GM18507 (cell line): ENCODE results near the gene STK10.

Source experiments
- DNase-seq: peaks from one replicate; pipeline ENCODE4 v3.0.0; 2011; ENCODE audit warnings: low read depth; ENCODE audit not compliant: insufficient read length; ENCODE audit errors: extremely low spot score
- FAIRE-seq: peaks from 2 replicates; lab custom pipeline; 2011; peaks lifted over from hg19 to GRCh38; lab: Jason Lieb, UNC

Gene STK10

DNA sequence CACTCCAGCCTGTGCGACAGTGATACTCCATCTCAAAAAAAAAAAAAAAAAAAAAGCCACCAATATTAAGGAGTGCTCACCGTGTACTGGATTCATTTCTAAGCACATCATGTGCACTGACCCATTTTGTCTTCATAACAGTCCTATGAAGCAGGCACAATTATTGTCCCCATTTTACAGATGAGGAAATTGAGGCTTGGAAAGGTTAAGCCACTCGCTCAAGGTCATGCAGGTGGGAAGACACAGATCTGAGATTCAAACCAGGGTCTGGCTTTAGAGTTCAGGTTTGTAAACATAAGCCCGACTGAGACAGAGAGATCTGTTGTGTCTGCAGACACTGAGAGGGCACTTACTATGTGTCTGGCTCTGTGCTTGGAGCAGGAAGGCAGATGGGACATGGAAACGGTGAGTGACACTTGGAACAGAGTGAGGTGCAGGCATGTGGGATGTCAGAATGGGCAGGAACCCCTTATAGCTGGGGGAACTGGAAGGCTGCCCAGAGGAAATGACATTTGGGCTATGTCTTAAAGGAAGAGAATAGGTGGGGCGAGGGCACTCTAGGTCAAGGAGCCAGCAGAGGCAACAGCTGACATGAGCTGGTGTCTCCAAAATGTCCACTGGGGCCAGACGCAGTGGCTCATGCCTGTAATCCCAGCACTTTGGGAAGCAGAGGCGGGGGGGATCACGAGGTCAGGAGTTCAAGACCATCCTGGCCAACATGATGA is 69.9 kb downstream of the STK10 start:
- DNase-seq (no peak), FAIRE-seq (no peak)

DNA sequence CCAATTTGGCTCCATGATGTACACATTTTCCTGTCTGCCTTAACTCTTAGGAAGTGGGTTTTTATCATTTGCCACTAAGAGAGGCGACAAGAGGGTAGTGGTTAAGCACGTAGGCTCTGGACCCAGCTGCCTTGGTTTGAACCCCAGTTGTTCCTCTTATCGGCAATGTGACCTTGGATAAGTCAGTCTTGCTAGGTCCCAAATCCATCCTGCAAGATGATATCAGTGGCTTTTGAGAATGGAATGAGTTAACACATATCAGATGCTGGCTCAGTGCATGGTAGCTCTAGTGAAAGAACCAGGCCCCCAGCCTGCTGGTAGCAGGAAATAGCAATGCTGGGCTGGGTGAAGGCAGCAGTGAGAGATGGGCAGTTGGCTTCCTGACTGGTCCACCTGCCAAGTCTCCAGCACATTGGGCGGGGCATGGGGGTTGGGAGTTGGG is 72.5 kb downstream of the STK10 start:
- FAIRE-seq = no peak
- no peak for DNase-seq

DNA sequence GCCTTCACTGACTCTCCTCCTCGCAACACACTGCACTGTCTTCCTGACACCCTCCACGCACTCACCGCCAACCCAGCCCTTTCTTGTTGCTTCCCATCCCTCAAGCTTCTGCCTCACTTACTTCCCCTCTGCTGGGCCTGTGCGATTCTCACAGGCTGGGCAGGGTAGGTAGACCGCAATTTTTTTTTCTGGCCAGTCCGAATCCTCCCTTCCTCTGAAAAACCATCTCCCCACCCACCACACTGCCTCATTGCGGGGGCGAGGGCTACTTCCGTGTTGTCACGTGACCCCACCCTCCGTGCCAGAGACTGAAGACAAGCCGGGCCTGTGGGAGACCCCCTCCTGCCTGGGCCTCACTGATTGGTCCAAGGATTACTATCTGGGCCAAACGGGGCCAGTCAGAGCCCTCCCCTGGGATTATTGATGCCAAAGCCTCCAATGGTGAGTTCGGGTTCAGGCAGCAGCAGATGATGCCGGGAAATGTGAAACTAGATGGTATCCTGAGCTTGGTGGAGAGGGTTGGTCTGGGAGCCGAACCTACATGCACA is 73.1 kb downstream of the STK10 start:
- FAIRE-seq = peak; percentile 98
- peak; percentile 82 for DNase-seq

DNA sequence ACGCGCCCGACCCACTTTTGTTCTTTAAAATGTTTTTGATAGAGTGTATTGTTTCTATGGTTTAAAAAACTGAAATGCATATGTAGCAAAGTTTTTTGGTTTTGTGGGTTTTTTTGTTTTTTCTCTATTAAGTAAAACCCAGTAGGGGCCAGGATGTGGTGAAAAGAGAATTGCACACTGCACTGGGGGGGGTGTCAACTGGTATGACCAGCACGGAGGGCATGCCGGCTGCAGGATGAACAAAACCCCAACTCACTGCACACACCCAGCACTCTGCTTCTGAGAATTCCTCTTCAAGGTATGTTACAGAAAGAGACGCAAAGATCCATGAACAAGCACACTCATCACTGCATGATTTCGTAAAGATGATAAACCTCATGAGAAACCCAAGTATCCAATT is 75.0 kb downstream of the STK10 start:
- no peak for DNase-seq
- FAIRE-seq = peak; percentile 86

DNA sequence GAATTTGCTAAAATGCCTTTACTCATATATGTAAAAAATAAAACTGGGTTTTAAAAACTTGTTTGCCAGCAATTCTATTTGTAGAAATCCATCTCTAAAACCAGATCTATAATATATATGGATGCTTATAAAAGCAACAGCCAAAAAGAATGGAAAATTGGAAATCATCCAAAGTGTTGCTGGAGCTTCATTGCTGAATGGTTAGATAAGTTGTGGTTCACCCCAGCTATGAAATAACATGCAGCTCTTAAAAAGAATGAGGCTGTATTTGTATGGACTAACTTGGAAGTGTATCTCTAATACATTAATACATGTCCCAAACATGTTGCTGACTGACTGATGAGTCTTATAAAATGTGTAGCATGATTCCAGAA is 76.2 kb downstream of the STK10 start:
- FAIRE-seq (no peak), DNase-seq (no peak)

DNA sequence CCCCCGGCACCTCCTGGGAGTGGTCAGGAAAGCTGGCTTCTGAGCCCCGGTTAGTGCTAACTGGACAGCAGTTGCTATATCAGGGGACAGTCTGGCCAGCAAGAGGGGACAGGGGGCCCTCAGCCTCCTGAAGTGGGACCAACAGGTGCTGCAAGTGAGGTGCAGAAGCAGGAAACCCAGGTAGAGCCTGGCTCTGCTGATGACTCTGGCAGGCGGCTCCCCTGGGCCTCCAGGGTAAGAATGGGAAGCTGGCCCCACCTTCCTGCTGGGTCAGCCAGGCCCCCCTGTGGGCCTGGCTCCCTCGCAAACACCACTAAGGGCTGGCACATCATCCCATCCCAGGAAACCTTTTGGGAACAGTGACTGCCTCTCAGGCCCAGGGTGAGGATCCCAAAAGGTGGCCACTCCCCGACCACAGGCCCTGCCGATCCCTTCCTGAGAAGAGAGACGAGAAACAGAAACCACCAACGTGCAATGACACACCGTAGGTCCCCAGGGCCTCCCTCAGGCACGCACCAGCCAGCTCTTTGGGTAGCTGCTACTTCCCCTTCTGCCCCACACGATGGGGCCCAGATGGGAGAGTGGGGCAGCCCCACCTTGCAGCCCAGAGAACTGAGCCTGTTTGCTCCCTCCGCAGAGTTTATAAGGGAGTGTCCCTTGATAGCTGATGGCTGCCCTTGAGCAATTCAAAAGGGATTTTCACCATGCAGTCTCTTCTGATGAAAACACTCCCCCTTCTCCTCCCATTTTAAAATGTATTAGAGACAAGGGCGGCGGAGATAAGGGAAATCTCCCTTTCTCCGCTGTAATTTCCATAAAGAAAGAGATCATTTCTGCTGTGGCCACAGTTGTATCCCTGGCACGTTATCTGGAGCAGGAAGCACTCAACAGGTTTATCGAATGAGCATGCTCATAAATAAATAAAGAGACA is 76.8 kb downstream of the STK10 start:
- FAIRE-seq = peak; percentile 99
- DNase-seq = peak; percentile 71

DNA sequence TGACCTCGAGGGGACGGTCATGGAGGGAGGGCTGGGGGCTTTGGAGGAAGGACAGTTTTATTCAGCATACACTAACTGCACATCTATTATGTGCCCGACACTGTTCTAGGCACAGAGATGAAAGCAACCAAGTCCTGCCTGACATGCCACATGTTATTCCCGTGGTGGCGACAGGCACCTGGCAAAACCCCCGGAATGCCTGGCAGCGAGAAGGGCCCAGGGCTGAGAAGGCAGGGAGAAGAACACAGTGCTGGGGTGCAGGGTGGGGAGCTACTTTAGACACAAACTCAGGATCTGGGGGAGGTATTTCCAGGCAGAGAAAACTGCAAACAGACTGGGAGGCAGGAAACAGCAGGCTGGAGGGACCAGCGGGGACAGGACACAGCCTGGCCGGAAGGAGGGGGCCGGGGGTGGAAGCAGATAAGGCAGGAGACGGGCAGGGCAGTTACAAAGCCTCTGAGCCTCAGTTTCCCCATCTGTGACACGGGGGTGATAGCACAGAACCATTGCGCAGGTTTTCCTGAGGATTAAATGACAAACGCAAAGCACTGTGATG is 77.7 kb downstream of the STK10 start:
- FAIRE-seq (no peak), DNase-seq (no peak)

DNA sequence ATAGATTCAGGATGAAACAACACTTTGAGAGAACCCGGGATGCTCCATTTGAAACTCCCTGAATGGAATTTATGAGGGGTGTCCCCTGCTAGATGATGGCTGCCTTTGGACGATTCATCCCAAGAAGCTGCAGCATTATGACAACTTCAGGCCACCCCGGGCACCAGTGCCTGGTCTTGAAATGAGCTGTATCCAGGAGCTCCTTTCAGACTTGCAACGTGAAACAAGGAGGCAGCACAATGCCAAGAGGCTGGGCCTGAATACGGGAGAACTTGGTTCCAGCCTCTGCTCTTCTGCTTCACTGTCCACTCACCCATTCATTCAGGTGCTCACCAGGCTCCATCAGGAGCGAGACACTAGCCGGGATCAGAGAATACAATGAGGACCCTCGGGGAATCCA is 78.3 kb downstream of the STK10 start:
- no peak for FAIRE-seq

DNA sequence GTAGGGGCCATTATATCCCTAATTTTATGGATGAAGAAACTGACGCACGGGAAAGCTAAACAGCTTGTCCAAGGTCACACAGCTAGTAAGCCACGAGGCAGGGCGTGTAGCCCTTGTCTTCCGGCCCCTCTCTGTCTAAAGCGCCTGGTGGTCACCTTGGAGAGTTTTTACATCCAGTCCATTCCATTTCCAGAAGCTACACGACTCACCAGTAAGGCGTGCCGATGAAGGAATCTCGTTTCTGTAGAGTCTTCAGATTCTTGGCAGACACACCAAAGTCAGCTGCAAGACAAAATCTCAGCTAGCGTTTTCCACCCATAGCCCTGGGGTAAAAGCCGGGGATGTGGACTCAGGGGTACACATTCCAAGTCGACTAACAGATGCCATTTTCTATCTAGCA is 80.5 kb downstream of the STK10 start:
- FAIRE-seq (no peak), DNase-seq (no peak)

More for the DNA sequence above, 78.3 kb downstream of the STK10 start:
- no peak for DNase-seq

DNA sequence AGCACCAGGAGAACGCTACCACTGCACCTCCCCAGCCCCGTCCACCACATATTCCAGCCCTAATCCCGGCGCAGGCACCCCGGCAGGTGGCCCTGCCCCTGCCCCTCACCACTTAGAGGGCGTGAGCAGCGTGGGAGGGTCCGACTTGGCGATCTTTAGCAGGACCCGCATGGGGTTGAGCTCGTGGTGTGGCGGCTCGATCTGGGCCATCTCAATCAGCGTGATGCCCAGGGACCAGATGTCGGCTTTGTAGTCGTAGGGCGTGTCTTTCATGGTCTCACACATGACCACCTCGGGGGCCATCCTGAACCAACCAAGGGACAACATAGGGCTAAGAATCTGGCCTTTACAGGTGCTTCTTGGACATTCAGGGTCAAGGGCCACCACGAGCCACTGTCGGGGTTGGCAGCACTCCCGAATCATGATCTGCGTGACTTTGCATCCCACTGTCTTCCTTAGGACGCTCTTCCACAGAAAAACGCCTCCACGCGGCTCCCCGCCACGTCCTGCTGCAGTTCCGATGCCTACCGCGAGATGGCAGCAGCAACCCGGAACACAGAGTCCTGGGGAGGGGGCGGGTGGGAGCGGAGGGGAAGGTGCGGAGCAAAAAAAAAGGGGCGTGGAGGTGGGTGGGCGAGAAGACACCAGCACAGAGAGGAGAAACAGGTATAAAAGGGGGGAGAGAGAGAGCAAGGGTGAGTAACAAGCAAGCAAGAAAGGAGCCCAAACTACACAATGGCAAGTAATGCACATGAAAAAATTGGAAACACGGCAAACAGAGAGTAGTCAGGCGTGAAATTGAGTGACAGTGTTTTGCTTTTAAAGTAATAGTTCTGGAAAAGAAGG is 81.3 kb downstream of the STK10 start:
- FAIRE-seq (peak; percentile 68), DNase-seq (peak; percentile 12)

DNA sequence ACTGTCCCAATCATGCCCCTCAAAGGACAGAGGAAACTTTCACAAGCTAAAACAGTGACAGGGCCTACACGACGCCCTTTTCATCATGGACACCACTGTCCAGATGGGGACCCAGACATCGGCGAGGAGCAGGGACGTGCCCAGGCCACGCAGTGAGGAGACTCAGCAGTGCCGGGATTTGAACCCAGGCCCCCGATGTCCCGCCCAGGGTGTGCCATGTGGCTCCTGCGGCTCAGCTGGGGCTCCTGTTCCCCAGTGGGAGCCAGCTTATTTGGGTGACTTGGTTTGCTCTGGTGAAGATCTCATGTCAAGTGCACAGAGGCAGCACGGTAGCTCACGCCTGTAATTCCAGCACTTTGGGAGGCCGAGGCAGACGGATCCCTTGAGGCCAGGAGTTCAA is 82.2 kb downstream of the STK10 start:
- no peak for FAIRE-seq
- no peak for DNase-seq

DNA sequence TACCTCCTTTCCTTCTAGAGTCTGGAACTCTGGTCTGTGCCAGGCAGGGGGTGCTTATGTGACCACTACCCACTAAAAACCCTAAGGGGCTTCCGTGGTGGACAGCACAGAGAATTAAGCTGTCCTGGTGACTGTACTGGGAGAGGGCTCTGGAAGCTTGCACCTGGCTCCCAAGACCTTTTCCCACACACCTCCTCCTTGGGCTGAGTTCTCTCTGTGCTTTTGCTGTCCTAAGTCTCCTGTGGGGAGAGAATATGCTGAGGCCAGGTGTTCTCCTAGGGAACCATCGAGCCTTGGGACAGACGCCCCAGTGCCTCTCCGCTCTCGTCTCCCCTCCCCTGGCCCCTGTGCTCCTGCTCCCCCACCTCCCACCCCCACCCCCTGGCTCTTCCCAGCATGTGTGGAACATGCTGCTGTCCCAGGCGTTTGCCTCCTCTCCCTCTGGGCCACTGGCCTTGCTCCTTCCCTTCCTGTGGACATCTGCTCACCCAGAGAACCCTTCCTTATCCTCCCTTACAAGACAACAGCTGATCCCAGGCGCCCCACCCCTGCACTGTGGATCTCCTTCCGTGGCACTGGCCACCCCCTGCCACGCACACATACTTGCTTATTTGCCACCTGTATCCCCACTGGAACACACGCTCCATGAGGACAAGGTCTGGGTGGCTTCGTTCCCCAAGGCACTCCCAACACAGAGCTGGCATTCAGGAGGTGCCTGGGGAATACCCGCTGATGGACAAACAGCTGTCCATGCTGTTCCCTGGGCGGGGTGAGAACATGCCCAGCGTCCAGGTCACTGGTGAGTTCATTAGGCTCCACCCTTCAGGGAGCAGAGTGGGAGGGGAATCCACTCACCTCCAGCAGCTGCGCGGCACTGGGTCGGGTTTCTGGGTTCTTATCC is 83.0 kb downstream of the STK10 start:
- FAIRE-seq (no peak), DNase-seq (no peak)

DNA sequence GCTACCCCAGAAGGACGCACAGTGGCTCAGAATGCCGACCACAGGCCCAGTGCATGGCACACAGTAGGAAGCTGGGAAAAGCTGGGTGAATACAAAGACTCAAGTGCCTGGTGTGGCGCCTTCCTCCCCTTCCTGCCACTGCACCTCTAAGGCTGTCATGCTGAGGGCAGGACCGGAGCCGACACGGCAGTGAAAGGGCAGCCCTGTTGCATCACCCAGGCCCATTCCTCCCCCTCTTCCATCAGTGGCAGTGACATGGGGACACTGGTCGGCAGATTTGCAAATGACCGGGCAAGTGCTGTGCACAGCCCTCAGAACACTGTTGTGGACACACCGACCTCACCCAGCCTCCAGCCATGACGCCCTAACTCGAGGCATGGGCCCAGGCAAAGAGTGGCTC is 84.0 kb downstream of the STK10 start:
- FAIRE-seq (no peak), DNase-seq (no peak)

DNA sequence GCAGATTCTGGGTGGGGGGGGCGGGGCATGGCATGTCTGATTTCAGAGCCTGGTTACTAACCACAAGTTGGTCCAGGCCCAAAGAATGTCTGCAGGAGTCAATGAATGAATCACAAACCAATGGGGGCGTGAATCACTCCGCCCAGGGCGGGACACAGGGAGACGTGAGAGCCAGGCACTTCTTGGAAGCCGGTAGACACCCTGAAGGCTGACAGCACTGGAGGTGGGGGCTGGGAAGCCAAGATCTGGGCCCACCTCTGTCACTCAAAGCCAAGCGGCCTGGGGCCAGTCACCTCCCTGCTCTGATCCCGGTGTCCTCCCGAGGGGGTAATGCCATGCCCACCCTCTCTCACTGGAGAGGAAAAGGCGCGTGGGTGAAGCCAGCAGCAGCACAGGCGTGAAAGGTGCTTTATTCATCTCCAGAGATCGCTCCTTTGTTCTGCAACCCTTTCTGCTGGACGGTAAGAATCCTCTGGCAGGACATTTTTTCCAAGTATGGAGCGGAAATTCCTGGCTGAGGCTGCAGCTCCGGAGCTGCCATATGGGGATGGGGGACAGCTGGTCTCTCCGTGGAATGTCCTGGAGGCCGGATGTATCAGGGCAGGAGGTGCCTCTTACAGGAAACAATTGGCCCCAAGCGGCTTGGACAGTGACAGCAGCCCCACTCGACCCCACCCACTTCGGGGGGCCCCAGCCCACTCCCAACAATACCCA is 85.0 kb downstream of the STK10 start:
- DNase-seq = no peak
- no peak for FAIRE-seq

DNA sequence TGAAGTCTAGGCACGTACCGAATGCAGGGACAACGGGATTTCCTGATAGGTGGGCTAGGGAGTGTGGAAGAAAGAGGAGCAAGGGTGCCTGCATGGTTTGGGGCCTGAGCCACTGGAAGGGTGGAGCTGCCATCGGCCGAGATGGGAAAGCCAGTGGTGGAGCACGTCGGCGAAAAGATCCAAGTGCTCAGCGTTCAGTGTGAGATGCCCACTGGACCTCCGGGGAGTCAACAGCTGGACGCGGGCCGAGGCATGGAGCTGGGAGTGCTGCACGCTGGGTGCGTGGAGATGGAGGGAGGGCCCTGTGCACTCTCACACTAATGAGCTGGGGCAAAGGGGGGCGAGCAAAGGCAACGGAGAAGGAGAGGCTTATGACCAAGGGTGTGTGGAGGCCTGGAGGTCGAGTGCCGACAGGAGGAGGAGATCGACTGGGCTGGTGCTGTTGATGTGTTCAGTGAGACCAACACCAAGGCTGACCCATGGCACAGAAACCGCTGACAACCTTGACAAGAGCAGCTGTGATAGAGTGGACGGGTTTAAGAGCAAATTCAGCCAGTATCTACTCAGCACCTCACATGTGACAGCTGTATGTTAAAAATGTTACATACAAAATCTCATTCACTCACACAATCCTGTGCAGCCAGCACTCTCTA is 85.7 kb downstream of the STK10 start:
- FAIRE-seq = no peak

DNA sequence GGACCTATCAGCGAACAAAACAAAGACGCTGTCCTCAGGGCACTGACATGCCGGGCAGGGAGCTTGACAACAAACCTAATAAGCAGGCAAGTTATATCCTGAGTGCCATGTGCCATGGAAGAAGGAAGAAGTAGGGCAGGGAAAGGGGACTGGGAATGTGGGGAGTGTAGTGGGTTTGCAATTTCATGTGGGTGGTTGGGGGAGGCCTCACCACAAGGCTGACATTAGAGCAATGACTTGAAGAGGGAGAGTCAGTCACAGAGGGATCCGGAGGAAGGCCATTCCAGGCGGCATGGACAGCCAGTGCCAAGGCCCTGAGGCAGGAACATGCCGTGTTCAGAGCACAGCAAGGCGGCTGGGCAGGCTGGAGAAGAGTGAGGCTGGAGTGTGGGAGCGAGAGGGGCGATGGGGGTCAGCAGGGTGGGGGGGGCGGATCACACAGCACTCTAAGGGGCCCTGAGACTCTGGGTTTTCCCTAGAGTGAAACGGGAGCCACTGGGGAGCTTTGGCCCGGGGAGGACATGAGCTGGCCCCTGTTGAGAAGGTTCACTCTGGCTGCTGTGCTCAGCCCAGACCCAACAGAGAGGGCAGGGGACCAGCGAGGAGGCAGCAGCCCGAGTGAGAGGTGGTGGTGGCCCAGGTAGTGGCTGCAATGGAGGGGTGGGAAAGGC is 86.3 kb downstream of the STK10 start:
- DNase-seq = no peak
- no peak for FAIRE-seq

More for the DNA sequence above, 85.7 kb downstream of the STK10 start:
- no peak for DNase-seq

DNA sequence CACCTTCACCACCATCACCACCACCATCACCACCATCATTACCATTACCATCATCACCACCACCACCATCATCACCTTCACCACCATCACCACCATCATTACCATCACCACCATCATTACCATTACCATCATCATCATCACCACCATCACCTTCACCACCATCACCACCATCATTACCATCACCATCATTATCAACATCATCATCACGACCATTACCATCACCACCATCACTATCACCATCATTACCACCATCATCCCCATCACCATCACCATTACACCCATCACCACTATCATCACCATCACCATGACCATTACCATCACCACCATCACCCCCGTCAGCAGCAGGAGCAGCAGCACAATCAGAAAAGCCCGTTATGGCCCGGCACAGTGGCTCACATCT is 89.1 kb downstream of the STK10 start:
- DNase-seq (no peak), FAIRE-seq (no peak)
